WI38 (cell line): ENCODE measurements around the gene NKX6-1.

Experiments
- H3K4me3 ChIP-seq: 2 replicates; pipeline ENCODE4 v1.5.1; 2011; ENCODE audit warnings: low read depth, mild to moderate bottlenecking, control low read depth, low read length
- TF ChIP-seq, protein P1 (sequence below): IDR thresholded peaks from 2 replicates; pipeline ENCODE4 v1.5.1; 2012; ENCODE audit warnings: low read depth, mild to moderate bottlenecking, control low read depth, low read length

NKX6-1 gene

DNA sequence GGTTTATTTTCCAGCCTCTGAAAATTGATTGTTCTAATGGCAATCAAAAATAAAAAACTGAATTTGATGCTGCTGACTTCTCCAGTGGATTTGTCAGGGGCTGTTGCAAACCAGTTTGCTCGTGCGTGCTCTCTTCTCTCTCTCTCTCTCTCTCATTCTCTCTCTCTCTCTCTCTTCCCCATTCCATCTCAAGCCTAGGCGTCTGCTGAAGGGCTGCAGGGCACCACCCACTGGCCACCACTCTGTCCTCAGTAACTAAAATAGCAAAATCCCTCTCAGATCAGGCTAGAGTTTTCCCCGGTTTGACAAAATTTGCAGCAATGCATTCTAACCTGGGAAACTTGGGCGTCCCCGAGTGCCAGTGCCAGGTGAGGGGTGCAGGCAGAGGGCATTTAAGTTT lies 19.4 kb downstream of the NKX6-1 start:
- TF ChIP-seq, protein P1, sequence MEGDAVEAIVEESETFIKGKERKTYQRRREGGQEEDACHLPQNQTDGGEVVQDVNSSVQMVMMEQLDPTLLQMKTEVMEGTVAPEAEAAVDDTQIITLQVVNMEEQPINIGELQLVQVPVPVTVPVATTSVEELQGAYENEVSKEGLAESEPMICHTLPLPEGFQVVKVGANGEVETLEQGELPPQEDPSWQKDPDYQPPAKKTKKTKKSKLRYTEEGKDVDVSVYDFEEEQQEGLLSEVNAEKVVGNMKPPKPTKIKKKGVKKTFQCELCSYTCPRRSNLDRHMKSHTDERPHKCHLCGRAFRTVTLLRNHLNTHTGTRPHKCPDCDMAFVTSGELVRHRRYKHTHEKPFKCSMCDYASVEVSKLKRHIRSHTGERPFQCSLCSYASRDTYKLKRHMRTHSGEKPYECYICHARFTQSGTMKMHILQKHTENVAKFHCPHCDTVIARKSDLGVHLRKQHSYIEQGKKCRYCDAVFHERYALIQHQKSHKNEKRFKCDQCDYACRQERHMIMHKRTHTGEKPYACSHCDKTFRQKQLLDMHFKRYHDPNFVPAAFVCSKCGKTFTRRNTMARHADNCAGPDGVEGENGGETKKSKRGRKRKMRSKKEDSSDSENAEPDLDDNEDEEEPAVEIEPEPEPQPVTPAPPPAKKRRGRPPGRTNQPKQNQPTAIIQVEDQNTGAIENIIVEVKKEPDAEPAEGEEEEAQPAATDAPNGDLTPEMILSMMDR: no peak
- no peak overlapping the region for H3K4me3 ChIP-seq

DNA sequence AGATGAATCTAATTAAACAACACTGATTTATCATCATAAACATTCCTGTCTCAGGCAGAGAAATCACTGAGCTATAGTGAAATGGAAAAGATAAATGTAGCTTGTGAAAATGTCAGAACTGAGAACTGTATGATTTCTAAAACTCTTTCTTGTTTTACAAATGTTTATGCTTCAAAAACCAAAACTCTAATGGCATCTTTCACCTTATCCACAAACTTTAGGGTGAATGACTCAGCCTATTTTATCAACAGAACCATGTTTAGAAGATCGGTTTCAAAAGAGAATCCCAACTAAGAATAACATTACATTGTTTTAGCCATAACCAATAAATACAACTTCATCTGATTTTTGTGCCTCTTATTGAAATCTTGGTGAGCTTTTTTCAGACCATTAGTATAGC lies 21.4 kb downstream of the NKX6-1 start:
- TF ChIP-seq, protein P1: no peak
- H3K4me3 ChIP-seq: no peak overlapping the region

DNA sequence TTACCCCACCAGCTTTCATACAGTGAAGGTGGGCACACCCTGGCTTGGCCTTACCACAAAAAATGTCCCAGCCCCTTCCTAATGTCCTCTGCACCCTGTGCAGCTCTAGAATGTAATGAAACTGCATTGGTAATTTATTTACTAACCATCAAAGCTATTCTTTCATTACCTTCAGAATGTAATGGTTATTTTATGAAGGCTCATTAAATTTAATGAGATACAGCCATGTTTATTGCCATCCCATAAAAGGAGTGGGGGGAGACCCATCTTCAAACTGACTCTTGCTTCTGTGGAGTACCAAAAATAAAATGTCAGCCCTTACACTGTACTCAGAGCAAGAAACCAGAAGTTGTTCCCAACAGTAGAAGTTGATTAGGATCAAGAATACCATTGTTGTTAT lies 25.0 kb downstream of the NKX6-1 start:
- TF ChIP-seq, protein P1: no peak

DNA sequence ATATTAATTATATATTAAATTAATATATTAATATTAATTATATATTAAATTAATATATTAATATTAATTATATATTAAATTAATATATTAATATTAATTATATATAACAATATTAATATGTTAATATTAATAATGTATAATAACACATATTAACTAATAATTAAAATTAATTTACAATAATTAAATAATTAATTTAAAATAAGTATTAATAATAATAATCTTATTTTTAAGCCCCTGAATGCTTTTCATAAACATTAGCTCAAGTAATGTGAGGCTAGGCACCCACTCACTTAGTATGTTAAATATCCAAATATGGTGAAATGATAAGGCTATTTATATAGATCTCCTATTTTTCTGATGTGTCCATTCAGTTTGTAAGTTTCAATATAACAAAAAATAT lies 26.9 kb downstream of the NKX6-1 start:
- TF ChIP-seq, protein P1: no peak

More for the DNA sequence above, 25.0 kb downstream of the NKX6-1 start:
- no peak overlapping the region for H3K4me3 ChIP-seq

DNA sequence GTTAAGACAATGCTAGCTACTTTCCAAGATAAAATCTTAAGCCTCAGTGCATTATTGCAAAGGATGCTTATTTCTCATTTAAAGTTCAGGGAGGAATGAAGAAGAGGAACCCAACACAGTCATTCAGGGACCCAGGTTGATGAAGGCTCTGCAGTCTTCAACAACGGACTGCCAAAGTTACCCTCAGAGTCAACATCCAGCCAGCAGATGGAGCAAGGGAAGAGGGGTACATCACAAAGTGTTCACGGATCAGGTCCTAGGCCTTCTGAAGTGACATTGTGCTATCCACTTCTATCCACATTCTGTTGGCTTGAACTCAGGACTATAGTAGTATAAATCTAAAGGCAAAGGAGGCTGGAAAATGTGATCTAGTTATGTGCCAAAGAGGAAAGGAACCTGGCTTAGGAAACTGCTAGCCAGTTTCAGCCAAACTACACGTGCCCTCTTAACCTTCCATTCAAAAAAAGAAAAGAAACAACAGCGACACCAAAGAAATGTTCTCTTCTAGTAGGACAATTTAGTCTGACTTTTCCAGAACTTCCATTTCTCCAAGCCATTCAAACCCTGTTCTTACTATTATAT lies 28.8 kb downstream of the NKX6-1 start:
- TF ChIP-seq, protein P1: no peak
- no peak overlapping the region for H3K4me3 ChIP-seq

More for the DNA sequence above, 26.9 kb downstream of the NKX6-1 start:
- no peak overlapping the region for H3K4me3 ChIP-seq

DNA sequence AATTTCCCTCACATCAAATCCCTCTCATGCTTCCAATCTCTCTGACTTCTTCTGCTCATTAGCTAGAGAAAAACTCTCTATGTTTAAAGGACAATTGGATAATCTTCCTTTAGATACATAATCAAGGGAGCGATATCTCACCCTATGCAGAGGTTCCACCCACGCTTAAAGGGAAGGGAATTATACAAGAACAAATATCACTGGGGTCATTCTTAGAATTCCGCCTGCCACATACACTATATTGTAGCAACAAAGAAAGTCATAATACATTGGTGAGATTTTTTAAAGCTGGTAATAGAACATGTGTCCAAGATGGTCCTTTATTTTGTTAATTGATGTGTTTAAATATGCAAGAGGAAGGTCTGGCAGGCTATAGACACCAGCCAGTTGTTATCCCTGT lies 31.5 kb downstream of the NKX6-1 start:
- H3K4me3 ChIP-seq: no peak overlapping the region
- TF ChIP-seq, protein P1: no peak

DNA sequence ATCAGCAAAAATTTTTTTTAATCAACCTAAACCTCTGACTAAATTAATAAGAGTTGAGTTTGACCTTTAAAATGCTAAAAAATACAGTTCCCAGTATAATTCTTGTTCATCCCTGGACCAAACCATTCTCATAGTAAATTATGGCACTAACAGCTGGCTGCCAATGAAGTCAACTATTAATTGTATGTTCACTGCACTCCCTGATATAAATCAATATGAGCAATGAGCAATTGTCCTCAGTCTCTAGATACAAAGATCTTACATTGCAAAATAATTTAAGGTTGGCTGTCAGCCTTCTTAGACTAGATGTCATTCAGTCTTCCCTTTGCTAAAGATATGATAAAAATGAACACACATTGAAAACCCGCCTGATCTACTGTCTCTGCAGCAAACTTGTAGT lies 39.3 kb downstream of the NKX6-1 start:
- TF ChIP-seq, protein P1: no peak
- H3K4me3 ChIP-seq: no peak overlapping the region
